WTC11 (cell line): Measurements from ENCODE around the gene GLG1. TPM values are rescaled to one million over a fixed set of nuclear protein-coding genes. Genes with fewer than 3 reads are reported as not detected.

ENCODE experiments used
- ATAC-seq: fragments of 200-7000 bp; cut with Tn5 transposase; 2 replicates; pipeline ENCODE4 v1.10.0; 2021; ENCODE audit warnings: mild to moderate bottlenecking, moderate library complexity
- CTCF ChIA-PET: fragments of 300-600 bp; sonication (Branson Sonifier 250); formaldehyde crosslinking; loops from one replicate; lab custom pipeline; 2021; ENCODE audit warnings: antibody characterized with exemption; lab: Charles Lee
- POLR2A ChIA-PET: fragments of 350-600 bp; sonication (Branson Sonifier 250); formaldehyde crosslinking; loops from one replicate; lab custom pipeline; 2021; ENCODE audit warnings: antibody characterized with exemption; lab: Charles Lee
- DNase-seq: peaks from one replicate; pipeline ENCODE4 v3.0.0; 2021; ENCODE audit warnings: low spot score
- H3K27ac Mint-ChIP-seq: 2 replicates; pipeline ENCODE4 v1.8.0; 2021; ENCODE audit warnings: mixed read lengths
- H3K27me3 Mint-ChIP-seq: 2 replicates; pipeline ENCODE4 v1.8.0; 2021; ENCODE audit warnings: low read depth, mild to moderate bottlenecking, moderate library complexity, mixed read lengths
- H3K36me3 Mint-ChIP-seq: 2 replicates; pipeline ENCODE4 v1.8.0; 2021; ENCODE audit warnings: mixed read lengths
- H3K4me1 Mint-ChIP-seq: 2 replicates; pipeline ENCODE4 v1.8.0; 2022; ENCODE audit warnings: mixed read lengths
- H3K4me3 Mint-ChIP-seq: 2 replicates; pipeline ENCODE4 v1.8.0; 2021; ENCODE audit warnings: mild to moderate bottlenecking, moderate library complexity, mixed read lengths
- H3K9me3 Mint-ChIP-seq: 2 replicates; pipeline ENCODE4 v1.8.0; 2021; ENCODE audit warnings: mixed read lengths
- AFF4 ChIP-seq: sonication (generic); formaldehyde crosslinking; IDR thresholded peaks from 2 replicates; pipeline ENCODE4 v1.8.1; 2023; ENCODE audit warnings: mild to moderate bottlenecking, missing genetic modification reagents, borderline replicate concordance
- ATF6 ChIP-seq: sonication (generic); formaldehyde crosslinking; IDR thresholded peaks from 2 replicates; pipeline ENCODE4 v1.8.1; 2023; ENCODE audit warnings: mild to moderate bottlenecking, missing genetic modification reagents
- E2F1 ChIP-seq: sonication (generic); formaldehyde crosslinking; IDR thresholded peaks from 2 replicates; pipeline ENCODE4 v1.8.0; 2022; ENCODE audit warnings: mild to moderate bottlenecking, missing genetic modification reagents
- E2F5 ChIP-seq: sonication (generic); formaldehyde crosslinking; IDR thresholded peaks from 2 replicates; pipeline ENCODE4 v1.8.1; 2022; ENCODE audit warnings: mild to moderate bottlenecking, moderate library complexity, missing genetic modification reagents
- GRHL2 ChIP-seq: fragments of 250-450 bp; sonication (Bioruptor Pico); IDR thresholded peaks from 2 replicates; pipeline ENCODE4 v1.8.0; 2022; ENCODE audit warnings: mild to moderate bottlenecking, moderate library complexity; ENCODE audit not compliant: insufficient replicate concordance, severe bottlenecking
- IRF2 ChIP-seq: sonication (generic); formaldehyde crosslinking; IDR thresholded peaks from 2 replicates; pipeline ENCODE4 v1.8.0; 2022; ENCODE audit warnings: low read depth, missing genetic modification reagents, borderline replicate concordance
- JAZF1 ChIP-seq: fragments of 250-450 bp; sonication (Bioruptor Pico); IDR thresholded peaks from 2 replicates; pipeline ENCODE4 v1.9.0; 2021; ENCODE audit warnings: moderate library complexity, mild to moderate bottlenecking, inconsistent platforms
- NFE2L1 ChIP-seq: sonication (generic); formaldehyde crosslinking; IDR thresholded peaks from 2 replicates; pipeline ENCODE4 v1.8.1; 2023; ENCODE audit warnings: missing genetic modification reagents
- NFYB ChIP-seq: sonication (generic); formaldehyde crosslinking; conservative IDR thresholded peaks from 2 replicates; pipeline ENCODE4 v1.8.0; 2022; ENCODE audit warnings: low read depth, missing genetic modification reagents
- OVOL2 ChIP-seq: fragments of 250-450 bp; sonication (Bioruptor Pico); IDR thresholded peaks from 2 replicates; pipeline ENCODE4 v1.9.0; 2021; ENCODE audit warnings: mild to moderate bottlenecking, borderline replicate concordance
- RORB ChIP-seq: fragments of 250-450 bp; sonication (Bioruptor Pico); IDR thresholded peaks from 2 replicates; pipeline ENCODE4 v1.9.0; 2021; ENCODE audit warnings: mild to moderate bottlenecking
- total RNA-seq: library from RNA; stranded (reverse); gene quantifications from 3 replicates; pipeline ENCODE4 v1.2.3, GENCODE V29; 2021
- TF ChIP-seq, protein P1 (sequence below): fragments of 200-600 bp; IDR thresholded peaks from 2 replicates; pipeline ENCODE4 v1.8.0; 2022; ENCODE audit warnings: antibody characterized with exemption
- TF ChIP-seq, protein P2 (sequence below): sonication (generic); formaldehyde crosslinking; IDR thresholded peaks from 2 replicates; pipeline ENCODE4 v1.8.1; 2023; ENCODE audit warnings: mild to moderate bottlenecking, missing genetic modification reagents

The GLG1 gene
- total RNA-seq, 1 experiment from 2014 or later, result 156 TPM

GRCh38 chr16:74580833-74581232 is 26.1 kb downstream of the GLG1 start (continued):
- TF ChIP-seq, protein P1, sequence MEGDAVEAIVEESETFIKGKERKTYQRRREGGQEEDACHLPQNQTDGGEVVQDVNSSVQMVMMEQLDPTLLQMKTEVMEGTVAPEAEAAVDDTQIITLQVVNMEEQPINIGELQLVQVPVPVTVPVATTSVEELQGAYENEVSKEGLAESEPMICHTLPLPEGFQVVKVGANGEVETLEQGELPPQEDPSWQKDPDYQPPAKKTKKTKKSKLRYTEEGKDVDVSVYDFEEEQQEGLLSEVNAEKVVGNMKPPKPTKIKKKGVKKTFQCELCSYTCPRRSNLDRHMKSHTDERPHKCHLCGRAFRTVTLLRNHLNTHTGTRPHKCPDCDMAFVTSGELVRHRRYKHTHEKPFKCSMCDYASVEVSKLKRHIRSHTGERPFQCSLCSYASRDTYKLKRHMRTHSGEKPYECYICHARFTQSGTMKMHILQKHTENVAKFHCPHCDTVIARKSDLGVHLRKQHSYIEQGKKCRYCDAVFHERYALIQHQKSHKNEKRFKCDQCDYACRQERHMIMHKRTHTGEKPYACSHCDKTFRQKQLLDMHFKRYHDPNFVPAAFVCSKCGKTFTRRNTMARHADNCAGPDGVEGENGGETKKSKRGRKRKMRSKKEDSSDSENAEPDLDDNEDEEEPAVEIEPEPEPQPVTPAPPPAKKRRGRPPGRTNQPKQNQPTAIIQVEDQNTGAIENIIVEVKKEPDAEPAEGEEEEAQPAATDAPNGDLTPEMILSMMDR, result no peak

DNA sequence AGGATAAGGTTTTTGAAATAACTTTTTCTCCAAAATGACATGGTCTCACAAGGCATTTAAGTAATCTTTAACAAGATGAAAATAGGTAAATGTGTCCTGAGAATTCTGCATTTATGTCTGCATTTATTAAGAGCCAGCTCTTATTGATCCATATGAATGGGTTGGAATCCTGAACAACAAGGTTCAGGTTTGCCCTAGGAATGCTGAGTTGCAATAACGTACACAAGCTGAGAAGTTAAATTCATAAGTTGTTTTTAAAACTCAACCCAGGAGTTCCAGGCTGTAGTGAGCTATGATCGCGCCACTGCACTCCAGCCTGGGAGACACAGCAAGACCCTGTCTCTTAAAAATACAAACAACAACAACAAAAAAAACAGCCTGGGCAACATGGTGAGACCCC is 28.1 kb downstream of the GLG1 start:
- ATAC-seq (no peak), DNase-seq (no peak)
- no peak for TF ChIP-seq AFF4
- no peak for TF ChIP-seq E2F5
- no peak for TF ChIP-seq GRHL2 (CRISPR knock-in tag)
- TF ChIP-seq IRF2 (CRISPR knock-in tag), result no peak
- no peak overlapping the region for H3K4me3 Mint-ChIP-seq
- no peaks in the 10 kb centered on the region for H3K9me3 Mint-ChIP-seq
- no peaks in the 10 kb centered on the region for H3K27me3 Mint-ChIP-seq
- no peak overlapping the region for H3K27ac Mint-ChIP-seq
- ChIA-PET CTCF (no interaction called here), POLR2A (no interaction called here)
- H3K36me3 Mint-ChIP-seq, result no peaks in the 10 kb centered on the region
- peaks cover 14% of the 10 kb centered on the region for H3K4me1 Mint-ChIP-seq

GRCh38 chr16:74578433-74578832 is 28.5 kb downstream of the GLG1 start:
- ChIA-PET POLR2A (no interaction called here), CTCF (no interaction called here)
- Mint-ChIP-seq H3K4me3 (no peak overlapping the region), H3K27me3 (no peaks in the 10 kb centered on the region), H3K36me3 (no peaks in the 10 kb centered on the region), H3K27ac (no peak overlapping the region; the same call in 1 of the 2 replicates), H3K4me1 (peaks cover 12% of the 10 kb centered on the region; the same call in 1 of the 2 replicates), H3K9me3 (no peaks in the 10 kb centered on the region)
- TF ChIP-seq JAZF1 (CRISPR knock-in tag) (no peak), NFYB (no peak), NFE2L1 (CRISPR knock-in tag) (no peak)
- DNase-seq, result no peak
- ATAC-seq, result no peak

GRCh38 chr16:74577882-74578366 is 29.0 kb downstream of the GLG1 start:
- Mint-ChIP-seq H3K9me3 (no peaks in the 10 kb centered on the region), H3K4me3 (no peak overlapping the region), H3K27me3 (no peaks in the 10 kb centered on the region), H3K27ac (no peak overlapping the region), H3K36me3 (no peaks in the 10 kb centered on the region), H3K4me1 (peaks cover 12% of the 10 kb centered on the region)
- DNase-seq (no peak), ATAC-seq (no peak)
- CTCF ChIA-PET, result no interaction called here
- POLR2A ChIA-PET, result no interaction called here
- TF ChIP-seq E2F1 (CRISPR knock-in tag) (no peak), ATF6 (CRISPR knock-in tag) (no peak), OVOL2 (no peak), RORB (CRISPR knock-in tag) (no peak)
- TF ChIP-seq, protein P2, sequence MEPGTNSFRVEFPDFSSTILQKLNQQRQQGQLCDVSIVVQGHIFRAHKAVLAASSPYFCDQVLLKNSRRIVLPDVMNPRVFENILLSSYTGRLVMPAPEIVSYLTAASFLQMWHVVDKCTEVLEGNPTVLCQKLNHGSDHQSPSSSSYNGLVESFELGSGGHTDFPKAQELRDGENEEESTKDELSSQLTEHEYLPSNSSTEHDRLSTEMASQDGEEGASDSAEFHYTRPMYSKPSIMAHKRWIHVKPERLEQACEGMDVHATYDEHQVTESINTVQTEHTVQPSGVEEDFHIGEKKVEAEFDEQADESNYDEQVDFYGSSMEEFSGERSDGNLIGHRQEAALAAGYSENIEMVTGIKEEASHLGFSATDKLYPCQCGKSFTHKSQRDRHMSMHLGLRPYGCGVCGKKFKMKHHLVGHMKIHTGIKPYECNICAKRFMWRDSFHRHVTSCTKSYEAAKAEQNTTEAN (CRISPR knock-in tag), result no peak
